Cardiac muscle cell (in vitro differentiated cells and primary cell): ENCODE measurements around the gene ATP8B3. TPM values are rescaled to one million over a fixed set of nuclear protein-coding genes. Genes with fewer than 3 reads are reported as not detected.

Experiments used
- DNase-seq, 2 donors: peaks; one replicate each; pipeline versions ENCODE4 v3.0.0 to v3.0.0-alpha.2; 2010 to 2017; ENCODE audit warnings: low read depth in 1 of 2, low spot score in 1 of 2
- H3K27ac ChIP-seq: fragments of 200-600 bp; sonication (generic); 2 replicates; pipeline ENCODE4 v1.5.1; 2016
- H3K27me3 ChIP-seq: fragments of 200-600 bp; sonication (generic); 2 replicates; pipeline ENCODE4 v1.6.0; 2016; ENCODE audit warnings: control low read depth
- H3K36me3 ChIP-seq: fragments of 200-600 bp; sonication (generic); 2 replicates; pipeline ENCODE4 v1.5.1; 2016; ENCODE audit warnings: control low read depth
- H3K4me1 ChIP-seq: fragments of 200-600 bp; sonication (generic); 2 replicates; pipeline ENCODE4 v1.8.1; 2017; ENCODE audit warnings: low read depth, mild to moderate bottlenecking, mixed run types
- H3K4me3 ChIP-seq: fragments of 200-600 bp; sonication (generic); 2 replicates; pipeline ENCODE4 v1.5.1; 2016; ENCODE audit warnings: mild to moderate bottlenecking
- H3K9me3 ChIP-seq: fragments of 200-600 bp; sonication (generic); 2 replicates; pipeline ENCODE4 v1.5.1; 2017; ENCODE audit warnings: low read depth, mild to moderate bottlenecking, control low read depth
- polyA plus RNA-seq: library from polyadenylated mRNA; unstranded; fragments of >200 nt; fragmentation: Nextera tagmentation; extraction: Ambion mirVana; gene quantifications from 2 replicates; pipeline ENCODE4 v1.2.1, GENCODE V29; 2016
- total RNA-seq: library from RNA; depleted of rRNA; stranded (reverse); fragments of >200 nt; gene quantifications from 2 replicates; pipeline ENCODE4 v1.2.3, GENCODE V29; 2016
- TF ChIP-seq, protein P1 (sequence below): IDR thresholded peaks from 2 replicates; pipeline ENCODE4 v1.5.1; 2012; ENCODE audit warnings: low read depth, mild to moderate bottlenecking, low read length

Gene ATP8B3
- total and polyA plus RNA-seq, 2 experiments from 2014 or later: 3.0 to 8.6 TPM

DNA sequence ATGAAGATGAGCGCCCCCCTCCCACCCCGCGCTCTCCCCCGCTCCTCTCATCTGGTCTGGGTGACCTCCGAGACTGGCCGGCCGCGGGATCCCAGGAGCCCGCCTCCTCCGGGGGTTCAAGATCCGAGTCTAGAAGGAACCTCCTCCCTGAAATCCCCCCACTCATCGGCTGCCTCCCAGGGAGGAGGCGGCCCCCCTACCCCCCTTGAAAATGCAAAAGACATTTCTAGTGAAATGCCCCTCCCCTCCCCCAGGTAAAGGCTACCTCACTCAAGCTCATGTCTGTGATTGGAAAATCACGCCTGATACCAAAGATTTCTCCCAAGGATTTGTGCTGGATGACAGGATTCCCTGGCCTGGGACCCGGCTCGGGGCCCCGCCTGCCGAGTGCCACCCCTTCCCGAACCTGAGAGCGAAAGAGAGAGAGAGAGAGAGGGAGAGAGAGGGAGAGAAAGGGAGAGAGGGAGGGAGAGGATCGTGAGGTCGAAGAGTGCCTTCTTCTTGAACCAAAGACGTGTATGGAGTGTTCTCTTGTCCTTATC, 35.4 kb downstream of the ATP8B3 start:
- Histone ChIP-seq H3K4me3 (no peak overlapping the region), H3K36me3 (no peaks in the 10 kb centered on the region), H3K27me3 (peaks cover 95% of the 10 kb centered on the region), H3K9me3 (no peaks in the 10 kb centered on the region), H3K27ac (no peak overlapping the region), H3K4me1 (no peaks in the 10 kb centered on the region)
- DNase-seq: no peak
- TF ChIP-seq, protein P1, sequence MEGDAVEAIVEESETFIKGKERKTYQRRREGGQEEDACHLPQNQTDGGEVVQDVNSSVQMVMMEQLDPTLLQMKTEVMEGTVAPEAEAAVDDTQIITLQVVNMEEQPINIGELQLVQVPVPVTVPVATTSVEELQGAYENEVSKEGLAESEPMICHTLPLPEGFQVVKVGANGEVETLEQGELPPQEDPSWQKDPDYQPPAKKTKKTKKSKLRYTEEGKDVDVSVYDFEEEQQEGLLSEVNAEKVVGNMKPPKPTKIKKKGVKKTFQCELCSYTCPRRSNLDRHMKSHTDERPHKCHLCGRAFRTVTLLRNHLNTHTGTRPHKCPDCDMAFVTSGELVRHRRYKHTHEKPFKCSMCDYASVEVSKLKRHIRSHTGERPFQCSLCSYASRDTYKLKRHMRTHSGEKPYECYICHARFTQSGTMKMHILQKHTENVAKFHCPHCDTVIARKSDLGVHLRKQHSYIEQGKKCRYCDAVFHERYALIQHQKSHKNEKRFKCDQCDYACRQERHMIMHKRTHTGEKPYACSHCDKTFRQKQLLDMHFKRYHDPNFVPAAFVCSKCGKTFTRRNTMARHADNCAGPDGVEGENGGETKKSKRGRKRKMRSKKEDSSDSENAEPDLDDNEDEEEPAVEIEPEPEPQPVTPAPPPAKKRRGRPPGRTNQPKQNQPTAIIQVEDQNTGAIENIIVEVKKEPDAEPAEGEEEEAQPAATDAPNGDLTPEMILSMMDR: no peak

DNA sequence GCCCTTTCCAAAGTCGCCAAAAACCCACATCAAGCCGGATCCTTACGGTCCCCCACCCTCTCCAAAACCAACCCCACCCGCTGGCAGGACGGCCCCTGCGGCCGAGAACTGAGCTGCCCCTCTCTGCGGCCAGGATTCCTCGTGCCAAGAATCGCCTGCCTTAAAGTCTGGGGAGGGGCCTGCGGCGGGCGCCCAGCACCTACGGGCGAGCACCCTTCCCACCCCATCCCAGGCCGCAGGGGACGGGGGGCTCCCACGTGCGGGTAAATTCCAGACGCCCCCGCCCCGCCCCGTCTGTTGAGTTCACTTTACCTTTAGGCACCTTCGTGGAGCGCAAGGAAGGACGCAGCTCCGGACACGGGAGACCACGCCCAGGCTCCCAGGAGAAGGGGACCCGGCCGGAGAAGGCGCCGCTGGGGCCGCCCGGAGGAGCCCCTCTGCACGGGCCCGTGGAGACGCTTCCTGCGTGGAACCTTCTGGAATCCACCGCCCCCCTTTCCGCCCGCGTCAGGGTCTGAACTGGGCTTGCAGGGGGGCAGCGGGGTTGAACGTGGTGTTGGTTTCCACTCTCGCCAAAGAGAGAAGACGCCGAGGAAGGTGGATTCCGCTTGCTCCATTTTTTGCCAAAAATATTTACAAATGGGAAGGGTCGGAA, 36.0 kb downstream of the ATP8B3 start:
- Histone ChIP-seq H3K36me3 (no peaks in the 10 kb centered on the region), H3K27me3 (peaks cover 100% of the 10 kb centered on the region), H3K4me3 (no peak overlapping the region), H3K27ac (no peak overlapping the region), H3K9me3 (no peaks in the 10 kb centered on the region), H3K4me1 (no peaks in the 10 kb centered on the region)
- DNase-seq: no peak
- TF ChIP-seq, protein P1: no peak

DNA sequence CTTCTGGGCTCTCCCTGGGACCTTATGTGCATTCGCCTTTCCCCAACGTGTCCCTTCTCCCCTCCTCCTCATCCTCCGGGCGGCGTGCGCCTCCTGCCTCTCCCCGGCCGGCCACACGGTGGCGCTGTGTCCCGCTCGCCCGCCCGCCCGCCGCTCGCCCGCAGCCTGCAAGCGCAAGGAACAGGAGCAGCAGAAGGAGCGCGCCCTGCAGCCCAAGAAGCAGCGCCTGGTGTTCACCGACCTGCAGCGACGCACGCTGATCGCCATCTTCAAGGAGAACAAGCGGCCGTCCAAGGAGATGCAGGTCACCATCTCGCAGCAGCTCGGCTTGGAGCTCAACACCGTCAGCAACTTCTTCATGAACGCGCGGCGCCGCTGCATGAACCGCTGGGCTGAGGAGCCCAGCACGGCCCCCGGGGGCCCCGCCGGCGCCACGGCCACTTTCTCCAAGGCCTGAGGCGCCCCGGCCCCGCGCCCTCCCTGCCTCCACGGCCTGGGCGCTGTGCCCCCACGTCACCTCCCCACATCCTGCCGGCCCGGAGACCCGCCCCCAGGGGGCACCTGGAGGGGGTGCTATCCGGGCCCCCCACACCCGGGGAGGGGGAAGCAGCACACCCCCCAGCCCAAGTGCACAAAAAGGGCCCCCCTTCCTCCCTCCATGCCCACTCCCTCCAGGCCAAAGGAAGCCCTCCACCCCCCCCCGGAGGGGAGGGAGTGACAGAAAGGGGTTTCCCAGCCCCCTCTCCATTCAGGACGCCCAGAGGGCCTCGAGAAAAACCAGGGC, 36.9 kb downstream of the ATP8B3 start:
- peaks cover 100% of the 10 kb centered on the region for H3K27me3 ChIP-seq
- H3K27ac ChIP-seq: no peak overlapping the region
- H3K4me3 ChIP-seq: no peak overlapping the region
- H3K9me3 ChIP-seq: no peaks in the 10 kb centered on the region
- TF ChIP-seq, protein P1: peak; percentile 60
- H3K36me3 ChIP-seq: no peaks in the 10 kb centered on the region
- H3K4me1 ChIP-seq: no peaks in the 10 kb centered on the region
- peak in 1 of 2 donors; percentile 45 for DNase-seq

DNA sequence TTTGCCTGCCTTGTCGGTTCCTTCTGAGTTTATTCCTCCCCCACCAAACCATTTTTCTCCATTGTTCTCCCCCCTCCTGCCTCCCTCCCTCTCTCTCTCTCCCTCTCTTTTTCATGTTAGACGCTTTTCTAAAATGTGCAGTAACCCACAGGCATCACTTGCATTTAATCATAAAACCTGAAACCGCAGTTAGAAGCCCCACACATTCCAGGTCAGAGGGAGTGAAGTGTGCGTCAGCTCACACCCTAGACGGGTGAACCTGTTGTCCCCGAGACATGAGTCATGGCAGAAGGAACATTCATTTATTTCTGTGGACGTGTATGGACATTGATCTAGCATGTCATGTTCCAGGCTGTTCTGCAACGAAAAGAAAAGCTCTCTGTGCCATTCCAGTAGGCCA, 38.9 kb downstream of the ATP8B3 start:
- Histone ChIP-seq H3K9me3 (no peaks in the 10 kb centered on the region), H3K27ac (no peak overlapping the region), H3K36me3 (no peaks in the 10 kb centered on the region), H3K4me1 (no peaks in the 10 kb centered on the region), H3K27me3 (peaks cover 100% of the 10 kb centered on the region), H3K4me3 (no peak overlapping the region)
- TF ChIP-seq, protein P1: no peak
- DNase-seq: no peak

DNA sequence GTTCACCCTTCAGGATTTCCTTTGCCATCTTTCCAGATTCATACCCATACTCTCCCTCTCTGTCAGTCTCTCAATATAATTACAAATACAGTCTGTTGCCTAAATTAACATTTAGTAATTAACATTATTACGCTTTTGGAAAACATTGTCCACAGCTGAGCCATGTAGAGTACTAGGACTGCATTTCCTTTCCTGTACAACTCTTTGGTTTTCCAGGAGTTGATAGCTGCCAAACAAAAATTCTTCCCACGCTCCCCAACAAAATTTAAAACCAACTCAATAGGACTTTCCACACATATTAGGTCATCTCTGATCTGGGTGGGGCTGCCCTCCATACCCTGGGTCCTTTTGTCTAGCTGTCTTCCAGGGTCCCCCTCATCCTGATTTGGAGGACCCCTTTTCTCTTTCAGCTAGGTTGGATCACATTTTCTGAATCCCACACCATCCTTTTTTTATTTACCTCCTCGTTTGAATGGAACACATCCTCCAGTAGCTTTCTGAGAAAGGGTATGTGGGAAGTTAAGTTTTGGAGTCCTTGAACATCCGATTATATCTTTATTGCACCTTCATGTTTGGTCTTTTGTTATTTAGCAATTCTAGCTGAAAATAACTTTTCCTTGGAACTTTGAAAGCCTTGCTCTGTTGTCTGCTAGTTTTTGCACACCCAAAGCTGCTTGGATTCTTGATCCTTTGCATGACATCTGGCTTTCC, 41.1 kb downstream of the ATP8B3 start:
- no peaks in the 10 kb centered on the region for H3K36me3 ChIP-seq
- TF ChIP-seq, protein P1: no peak
- DNase-seq: no peak
- H3K4me3 ChIP-seq: no peak overlapping the region
- H3K27ac ChIP-seq: no peak overlapping the region
- H3K4me1 ChIP-seq: no peaks in the 10 kb centered on the region
- H3K9me3 ChIP-seq: no peaks in the 10 kb centered on the region
- H3K27me3 ChIP-seq: peaks cover 100% of the 10 kb centered on the region
